ENCODE measurements around the gene CNPY1. TPM values are rescaled to one million over a fixed set of nuclear protein-coding genes. Genes with fewer than 3 reads are reported as not detected.

The CNPY1 gene
- total RNA-seq, 1 donor from 2014 or later: not detected

DNA sequence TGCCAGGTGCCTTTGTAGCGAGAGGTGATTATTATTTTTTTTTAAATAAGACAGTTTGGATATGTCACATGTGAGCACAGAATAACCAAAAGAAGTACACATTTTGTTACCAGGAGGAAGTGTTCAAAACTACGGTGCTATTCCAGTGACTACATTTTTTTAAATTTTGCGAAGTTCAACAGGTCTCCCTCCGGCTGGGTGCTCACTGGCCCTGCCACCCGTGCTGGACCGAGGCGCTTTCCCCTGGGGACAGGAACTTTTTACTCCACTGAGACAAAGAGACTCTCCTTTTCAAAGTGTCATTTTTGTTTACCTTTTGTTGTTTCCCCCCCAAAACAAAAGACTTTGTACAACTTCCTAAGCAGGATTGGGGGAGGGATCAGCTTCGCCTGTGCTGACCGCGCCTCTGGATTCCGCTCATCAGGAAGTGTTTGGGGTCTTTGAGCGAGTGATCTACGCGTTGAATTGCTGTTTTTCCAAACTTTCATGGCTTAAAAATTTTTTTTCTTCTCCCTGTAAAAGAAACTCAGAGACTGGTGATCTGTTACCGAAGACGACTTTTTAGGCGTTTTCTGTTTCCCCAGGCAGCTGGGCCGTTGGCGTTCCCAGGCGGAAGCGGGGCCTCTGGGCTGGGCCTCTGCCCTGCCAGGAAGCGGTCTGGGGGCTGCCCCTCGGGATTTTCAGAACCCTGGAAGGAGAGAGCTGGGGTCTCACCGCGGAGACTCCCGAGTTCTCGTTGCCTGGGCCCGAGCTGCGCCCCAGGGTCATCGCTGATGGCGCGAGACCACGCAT, 81.2 kb downstream of the CNPY1 start:
- DNase-seq: no peak
- H3K4me3 ChIP-seq: no peak overlapping the region
- no peaks in the 10 kb centered on the region for H3K9me3 ChIP-seq (replicated peaks)
- intact Hi-C loops (cut with micrococcal nuclease): loop anchor here (5.0 kb wide), 1 partner anchor 42 kb away; no protein-coding TSS in a partner anchor
- H3K4me1 ChIP-seq: peaks cover 29% of the 10 kb centered on the region
- H3K27me3 ChIP-seq (ENCODE audit: low read depth): peaks cover 100% of the 10 kb centered on the region
- no peak for TF ChIP-seq CTCF (IDR thresholded peaks at IDR 0.05; ENCODE audit: borderline replicate concordance)
- no peaks in the 10 kb centered on the region for H3K36me3 ChIP-seq
- H3K27ac ChIP-seq (replicated peaks): no peak overlapping the region

- Histone ChIP-seq H3K27me3 (ENCODE audit: low read depth) (peaks cover 100% of the 10 kb centered on the region), H3K4me3 (no peak overlapping the region)
- no peak for TF ChIP-seq CTCF (IDR thresholded peaks at IDR 0.05; ENCODE audit: borderline replicate concordance)
Observed at GRCh38 chr7:155464183-155464582, 82.2 kb downstream of the CNPY1 start.

DNA sequence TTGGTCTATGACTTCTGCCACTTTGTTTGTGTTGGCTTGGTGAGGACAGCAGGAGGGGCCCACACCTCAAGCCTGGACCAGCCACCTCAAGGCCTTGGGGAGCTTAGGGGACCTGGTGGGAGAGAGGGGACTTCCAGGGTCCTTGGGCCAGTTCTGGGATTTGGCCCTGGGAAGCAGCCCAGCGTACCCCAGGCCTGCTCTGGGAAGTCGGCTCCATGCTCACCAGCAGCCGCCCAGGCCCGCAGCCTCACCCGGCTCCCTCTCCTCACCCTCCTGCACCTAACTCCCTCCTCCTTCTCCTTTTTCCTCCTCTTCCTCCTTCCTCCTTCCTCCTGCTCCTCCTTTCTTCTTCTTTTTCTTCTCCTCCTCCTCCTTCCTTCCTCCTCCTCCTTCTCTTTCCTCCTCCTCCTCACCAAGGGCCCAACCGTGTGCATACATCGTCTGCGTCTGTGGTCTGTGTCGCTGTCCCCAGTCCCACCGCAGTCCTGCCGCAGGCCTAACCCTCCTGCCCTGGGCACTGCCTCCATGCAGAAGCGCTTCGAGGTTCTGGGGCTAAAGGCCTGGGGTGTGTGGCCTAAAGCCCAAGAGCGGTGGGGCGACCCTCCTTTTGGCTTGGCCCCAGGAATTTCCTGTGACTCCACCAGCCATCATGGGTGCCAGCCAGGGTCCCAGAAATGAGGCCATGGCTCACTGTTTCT, 83.1 kb downstream of the CNPY1 start:
- Histone ChIP-seq H3K27me3 (ENCODE audit: low read depth) (peaks cover 100% of the 10 kb centered on the region), H3K36me3 (no peaks in the 10 kb centered on the region), H3K27ac (replicated peaks) (no peak overlapping the region), H3K4me1 (peaks cover 37% of the 10 kb centered on the region), H3K4me3 (no peak overlapping the region), H3K9me3 (replicated peaks) (no peaks in the 10 kb centered on the region)
- intact Hi-C loops (cut with micrococcal nuclease): loop anchor here (5.0 kb wide), 1 partner anchor 44 kb away; no protein-coding TSS in a partner anchor
- TF ChIP-seq CTCF (IDR thresholded peaks at IDR 0.05; ENCODE audit: borderline replicate concordance): no peak
- DNase-seq: no peak

More at GRCh38 chr7:155464183-155464582, 82.2 kb downstream of the CNPY1 start:
- Histone ChIP-seq H3K9me3 (replicated peaks) (no peaks in the 10 kb centered on the region), H3K36me3 (no peaks in the 10 kb centered on the region), H3K27ac (replicated peaks) (no peak overlapping the region), H3K4me1 (peaks cover 34% of the 10 kb centered on the region)
- DNase-seq: no peak
- intact Hi-C loops (cut with micrococcal nuclease): loop anchor here (5.0 kb wide), 1 partner anchor 43 kb away; no protein-coding TSS in a partner anchor

- intact Hi-C loops (cut with micrococcal nuclease): loop anchor here (5.0 kb wide), 1 partner anchor 45 kb away; no protein-coding TSS in a partner anchor
- no peak overlapping the region for H3K27ac ChIP-seq (replicated peaks)
- no peak overlapping the region for H3K4me3 ChIP-seq
- H3K9me3 ChIP-seq (replicated peaks): no peaks in the 10 kb centered on the region
- no peaks in the 10 kb centered on the region for H3K36me3 ChIP-seq
- TF ChIP-seq CTCF (IDR thresholded peaks at IDR 0.05; ENCODE audit: borderline replicate concordance): no peak
- peaks cover 96% of the 10 kb centered on the region for H3K27me3 ChIP-seq (ENCODE audit: low read depth)
- no peak for DNase-seq
- peaks cover 32% of the 10 kb centered on the region for H3K4me1 ChIP-seq
Observed at GRCh38 chr7:155462163-155462735, 84.1 kb downstream of the CNPY1 start.

- TF ChIP-seq CTCF (IDR thresholded peaks at IDR 0.05; ENCODE audit: borderline replicate concordance): no peak
- H3K36me3 ChIP-seq: no peaks in the 10 kb centered on the region
- intact Hi-C loops (cut with micrococcal nuclease): loop anchor here (5.0 kb wide), 1 partner anchor 46 kb away; no protein-coding TSS in a partner anchor
- H3K9me3 ChIP-seq (replicated peaks): no peaks in the 10 kb centered on the region
- H3K27me3 ChIP-seq (ENCODE audit: low read depth): peaks cover 96% of the 10 kb centered on the region
- peaks cover 32% of the 10 kb centered on the region for H3K4me1 ChIP-seq
- H3K4me3 ChIP-seq: no peak overlapping the region
- no peak overlapping the region for H3K27ac ChIP-seq (replicated peaks)
- no peak for DNase-seq
Observed at GRCh38 chr7:155461631-155462030, 84.7 kb downstream of the CNPY1 start.

Data from left ventricle myocardium inferior (tissue), 1 donor.